GM18502 (cell line): ENCODE data around the gene SBK1.
A peak's percentile ranks its signal among the peaks of the same experiment; 100 is the strongest.
"Not testable (repeated sequence)": the region's sequence is repeated elsewhere in the genome, so short reads cannot be mapped to it uniquely, and the experiment has no call there.

Source experiments
- ATAC-seq: cut with Tn5 transposase; IDR thresholded peaks from one replicate; pipeline ENCODE4 v1.9.1; 2021; ENCODE audit warnings: mild to moderate bottlenecking; ENCODE audit not compliant: unreplicated experiment, poor library complexity

Gene SBK1

DNA sequence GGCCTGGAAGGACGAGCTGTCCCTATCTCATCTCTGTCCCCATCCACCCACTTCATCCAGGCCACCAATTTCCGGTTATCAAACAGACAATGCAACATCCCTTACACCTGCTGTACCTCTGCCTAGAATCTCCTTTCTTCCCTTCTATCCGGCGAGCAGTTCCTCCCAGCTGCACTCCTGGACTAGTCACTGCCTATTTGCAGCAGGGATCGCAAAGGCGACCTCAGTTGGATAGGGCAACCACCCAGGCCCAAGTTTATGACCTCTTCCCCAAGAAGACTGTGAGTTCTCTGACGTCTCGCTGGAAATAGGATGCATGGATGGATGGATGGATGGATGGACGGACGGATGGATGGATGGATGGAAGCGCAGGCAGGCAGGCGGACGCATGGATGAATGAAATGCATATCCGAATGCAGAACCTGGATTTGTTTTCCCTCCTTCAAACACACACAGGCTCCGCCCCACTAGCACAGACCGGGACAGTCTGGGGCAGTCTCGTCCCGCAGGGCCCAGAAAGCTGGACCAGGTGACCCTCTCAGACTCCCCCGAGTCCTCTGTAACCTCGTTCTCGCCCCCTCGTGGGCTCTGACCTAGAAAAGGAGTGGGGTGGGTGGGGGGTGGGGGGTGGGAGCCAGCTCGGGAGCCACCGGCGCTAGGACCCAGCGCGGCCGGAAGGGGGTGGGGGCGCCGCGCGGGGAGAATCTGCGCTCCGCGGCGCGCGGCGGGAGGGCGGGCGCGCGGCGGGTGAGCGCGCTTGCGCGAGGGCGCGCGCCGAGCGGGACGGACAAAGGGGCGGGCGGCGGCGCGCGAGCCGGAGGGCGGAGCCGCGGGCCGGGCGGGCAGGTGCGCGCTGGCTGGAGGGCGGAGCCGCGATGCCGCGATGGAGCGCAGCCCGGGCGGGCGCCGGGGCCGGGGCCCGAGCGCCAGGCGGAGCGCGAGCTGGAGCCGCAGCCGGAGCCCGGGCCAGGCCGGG is at the start of gene SBK1:
SBK1 (plus strand) TSS at position 875 of the 976 bp plus-strand sequence. CDS start 24,867 bp downstream, outside the sequence.
- ATAC-seq, result peak; percentile 88

DNA sequence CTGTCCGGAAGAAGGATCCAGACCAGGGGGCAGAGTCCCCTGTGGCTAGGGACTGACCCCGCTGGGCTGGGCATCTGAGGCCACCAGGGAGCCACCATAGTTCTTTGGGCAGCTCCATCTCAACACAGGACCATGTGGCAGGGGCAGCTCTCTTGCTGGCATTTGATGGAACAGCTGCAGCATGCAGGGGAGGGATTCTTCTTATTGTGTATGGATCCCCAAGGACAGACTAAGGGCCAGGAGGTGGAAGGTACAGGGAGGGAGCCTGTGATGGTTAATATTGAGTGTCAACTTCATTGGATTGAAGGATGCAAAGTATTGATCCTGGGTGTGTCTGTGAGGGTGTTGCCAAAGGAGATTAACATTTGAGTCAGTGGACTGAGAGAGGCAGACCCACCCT is 42.8 kb upstream of the SBK1 start:
- not testable (repeated sequence) for ATAC-seq

DNA sequence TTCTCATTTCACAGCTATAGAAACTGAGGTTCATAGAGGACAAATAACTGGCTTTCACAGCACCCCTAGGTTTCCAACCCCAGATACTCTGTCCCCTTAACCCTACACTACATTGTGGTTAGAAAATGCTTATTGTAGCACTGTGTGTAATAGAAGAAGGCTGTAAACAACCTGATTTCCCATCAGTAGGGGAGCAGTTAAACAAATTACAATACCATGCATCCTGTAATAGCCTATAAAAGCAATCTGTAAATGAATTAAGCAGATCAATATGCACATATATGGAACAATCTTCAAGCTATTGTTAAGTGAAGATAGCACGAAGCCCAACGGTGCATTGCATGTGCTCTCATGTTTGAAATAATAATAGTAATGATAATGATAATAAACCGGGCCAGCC is 41.3 kb upstream of the SBK1 start:
- no peak for ATAC-seq

DNA sequence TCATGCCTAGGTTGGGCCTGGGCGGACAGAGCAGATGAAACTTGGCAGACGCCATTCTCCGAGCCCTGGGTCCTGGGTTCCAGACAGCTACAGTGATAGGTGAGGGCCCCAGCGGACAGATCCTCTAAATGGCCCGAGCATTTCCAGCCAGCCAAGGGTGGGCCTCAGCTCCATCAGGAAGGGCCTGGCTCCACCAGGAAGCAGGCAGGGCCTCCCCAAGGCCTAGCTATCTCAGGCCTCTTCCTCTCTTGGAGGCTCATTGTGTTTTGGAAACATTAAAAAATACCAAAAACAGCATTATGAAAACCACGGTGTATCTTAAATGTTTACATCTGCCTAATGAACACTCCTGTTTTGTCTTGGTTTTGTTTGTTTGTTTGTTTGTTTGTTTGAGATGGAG is 38.2 kb upstream of the SBK1 start:
- ATAC-seq, result no peak

DNA sequence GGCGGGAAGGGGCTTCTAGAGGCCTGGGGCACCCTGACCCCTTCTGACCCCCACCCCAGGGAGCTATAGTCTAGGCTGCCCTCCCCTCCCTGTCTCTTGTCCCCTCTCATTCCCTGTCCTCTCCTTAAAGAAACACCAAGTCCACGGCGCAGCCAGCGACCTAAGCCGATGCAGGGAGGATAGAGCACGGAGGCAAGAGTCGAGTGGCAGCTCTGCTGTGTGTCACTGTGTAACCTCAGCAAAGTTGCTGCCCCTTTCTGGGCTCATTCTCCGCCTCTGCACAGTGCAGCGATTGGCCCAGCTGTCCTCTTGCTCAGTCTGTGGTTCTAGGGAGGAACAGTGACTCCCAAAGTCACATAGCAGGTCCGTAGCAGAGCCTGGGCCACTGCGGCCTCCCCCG is 36.5 kb upstream of the SBK1 start:
- ATAC-seq, result no peak

DNA sequence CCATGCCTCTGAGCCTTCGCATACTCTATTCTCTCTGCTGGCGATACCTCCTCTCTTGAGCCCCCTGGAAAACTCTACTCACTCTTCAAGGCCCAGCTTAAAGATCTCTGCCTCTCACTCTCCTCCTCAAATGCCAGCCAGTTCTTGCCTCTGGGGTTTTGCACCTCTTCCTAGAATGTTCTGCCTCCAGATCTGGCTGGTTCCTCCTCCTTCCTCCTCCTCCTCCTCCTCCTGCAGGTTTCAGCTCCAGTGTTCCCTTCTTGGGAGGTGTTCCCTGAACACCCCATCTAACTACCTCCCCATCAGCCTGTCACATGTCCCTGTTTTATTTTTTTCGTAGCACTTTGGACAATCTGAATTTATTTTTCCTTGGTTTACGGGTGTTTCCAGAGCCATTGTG is 35.1 kb upstream of the SBK1 start:
- no peak for ATAC-seq

DNA sequence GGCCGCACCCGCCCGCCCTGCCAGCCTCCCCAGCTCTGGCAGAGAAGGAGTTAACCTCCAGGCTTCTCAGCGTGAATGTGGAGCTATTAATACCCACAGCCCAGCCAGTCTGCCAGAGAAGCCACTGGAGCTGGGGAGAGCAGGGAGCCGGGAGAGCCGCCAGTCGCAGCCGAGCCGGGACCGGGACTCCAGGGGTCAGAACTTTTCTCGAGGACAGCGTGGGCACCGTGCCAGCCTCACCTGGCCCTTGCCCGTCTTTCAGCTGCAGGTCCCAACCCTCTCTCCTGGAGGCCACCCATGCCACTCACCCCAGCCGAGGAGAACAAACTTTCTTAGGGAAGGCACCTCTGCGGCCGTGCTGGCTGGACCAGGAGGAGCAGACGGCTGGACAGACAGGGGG is 33.8 kb upstream of the SBK1 start:
- ATAC-seq, result no peak

DNA sequence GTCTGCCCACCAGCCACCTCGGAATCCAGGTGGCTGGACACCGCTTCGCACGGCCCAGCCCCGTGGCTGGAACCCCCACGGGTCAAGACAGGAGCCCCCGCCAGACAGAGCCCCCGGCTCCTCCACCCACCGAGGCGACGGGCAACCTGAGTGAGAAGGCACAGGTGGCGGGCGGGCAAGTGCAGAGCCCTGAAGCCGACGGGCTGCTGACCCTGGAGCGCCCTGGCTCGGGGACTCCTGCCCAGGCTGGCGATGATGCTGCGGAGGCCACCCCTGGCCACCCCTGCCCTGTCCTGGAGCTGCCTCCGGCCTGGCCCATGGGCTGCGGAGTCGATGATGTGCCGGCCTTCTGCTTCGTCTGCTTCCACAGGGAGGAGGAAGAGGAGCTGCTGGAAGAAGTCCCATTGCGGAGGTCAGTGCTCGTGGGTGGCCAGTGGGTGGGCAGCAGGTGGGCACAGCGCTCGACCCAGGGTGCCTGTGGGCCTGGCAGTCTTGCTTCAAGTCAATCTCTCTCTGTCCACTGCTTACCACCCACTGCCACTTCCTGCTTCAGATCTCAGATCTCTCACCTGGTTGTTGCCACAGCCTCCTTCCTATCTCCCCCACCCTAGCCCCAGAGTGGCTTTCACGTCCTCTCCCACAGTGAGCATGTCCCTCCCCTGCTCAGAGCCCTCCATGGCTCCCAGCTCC is 33.1 kb upstream of the SBK1 start:
- no peak for ATAC-seq

DNA sequence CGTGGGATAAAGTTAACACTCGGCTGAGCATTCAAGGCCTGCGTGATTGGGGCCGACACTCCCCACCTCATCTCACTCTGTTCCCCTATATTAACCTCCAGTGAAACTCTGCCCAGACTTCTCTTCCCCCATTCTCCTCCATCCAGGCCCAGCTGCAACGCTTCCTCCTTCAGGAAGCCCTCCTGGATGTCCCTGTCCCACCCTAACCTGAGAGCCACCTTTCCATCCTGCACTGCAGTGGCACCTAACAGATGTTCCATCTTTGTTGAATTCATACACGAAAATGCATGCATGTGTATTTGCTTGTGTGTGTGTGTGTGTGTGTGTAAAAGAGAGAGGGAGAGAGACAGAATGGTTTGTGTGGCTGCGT is 32.6 kb upstream of the SBK1 start:
- ATAC-seq, result no peak

DNA sequence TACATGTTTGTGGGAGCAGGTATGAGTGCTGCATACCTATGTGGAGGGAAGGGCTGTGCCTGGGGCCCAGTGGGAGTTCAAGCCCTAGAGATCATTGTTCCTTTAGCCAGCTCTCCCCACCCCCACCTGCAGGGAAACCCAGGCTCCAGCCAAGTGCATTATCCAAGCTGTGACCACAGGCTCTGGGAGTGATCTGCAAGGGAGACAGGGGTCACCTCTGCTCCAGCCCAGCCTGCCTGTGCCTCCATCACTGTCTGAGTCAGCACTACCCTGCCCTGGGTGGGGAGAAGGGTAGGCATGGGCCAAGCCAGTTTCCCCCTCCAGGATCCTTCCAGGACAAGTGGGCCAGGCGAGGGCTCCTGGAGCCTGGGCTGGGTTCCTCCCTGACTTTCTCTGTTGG is 32.1 kb upstream of the SBK1 start:
- no peak for ATAC-seq

DNA sequence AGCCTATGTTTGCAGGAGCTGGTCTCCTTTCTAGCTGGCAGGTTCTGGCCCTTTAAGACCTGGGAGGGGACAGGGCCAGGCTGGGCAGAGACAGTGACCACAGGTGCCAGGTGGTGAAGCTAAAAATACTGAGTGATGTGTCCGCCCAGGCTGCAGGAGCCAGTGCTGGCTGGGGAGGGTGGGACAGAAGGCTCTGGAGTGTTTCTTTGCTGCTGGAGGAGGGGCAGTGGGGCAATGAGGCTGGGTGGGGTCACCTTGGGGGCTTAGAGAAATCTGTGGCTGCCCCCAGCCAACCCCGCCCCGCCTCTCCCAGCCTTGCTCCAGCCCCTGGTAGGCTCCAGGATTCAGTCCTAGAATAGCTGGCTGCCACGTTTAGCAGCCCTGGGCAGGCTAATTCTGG is 30.4 kb upstream of the SBK1 start:
- no peak for ATAC-seq

DNA sequence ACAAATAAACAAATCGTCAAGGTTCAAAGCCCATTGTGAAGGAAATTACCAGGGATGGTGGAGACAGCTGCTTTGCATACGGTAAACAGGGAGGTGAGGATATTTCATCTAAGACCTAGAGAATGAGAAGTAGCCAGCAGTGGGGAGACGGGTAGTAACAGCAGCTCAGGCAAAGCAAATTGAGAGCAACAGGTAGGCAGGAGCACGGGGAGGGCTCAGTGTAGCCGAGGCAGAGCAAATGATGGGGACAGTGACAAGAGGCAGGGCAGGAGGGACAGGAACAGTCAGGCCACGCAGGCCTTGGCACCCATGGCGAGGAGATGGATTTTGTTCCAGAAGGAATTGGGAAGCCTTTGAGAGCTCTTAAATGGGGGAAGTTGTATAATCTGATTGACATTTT is 29.0 kb upstream of the SBK1 start:
- ATAC-seq, result no peak

DNA sequence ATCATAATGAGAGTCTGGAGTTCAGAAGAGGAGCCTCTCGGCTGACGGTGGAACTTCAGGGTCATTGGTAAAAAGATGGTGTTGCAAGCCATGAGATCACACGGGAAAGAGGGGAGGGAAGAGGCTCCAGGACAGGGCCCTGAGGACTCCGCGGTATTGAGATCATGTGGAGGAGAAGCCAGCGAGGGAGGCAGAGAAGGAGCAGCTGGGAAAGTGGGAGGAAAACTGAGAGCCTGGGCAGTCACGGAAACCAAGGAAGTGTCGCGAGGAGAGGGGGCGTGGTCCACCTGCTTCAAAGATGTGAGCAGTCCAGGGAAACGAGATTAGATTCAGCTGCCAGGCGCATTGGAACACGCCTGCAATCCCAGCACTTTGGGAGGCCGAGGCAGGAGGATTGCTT is 27.7 kb upstream of the SBK1 start:
- no peak for ATAC-seq

DNA sequence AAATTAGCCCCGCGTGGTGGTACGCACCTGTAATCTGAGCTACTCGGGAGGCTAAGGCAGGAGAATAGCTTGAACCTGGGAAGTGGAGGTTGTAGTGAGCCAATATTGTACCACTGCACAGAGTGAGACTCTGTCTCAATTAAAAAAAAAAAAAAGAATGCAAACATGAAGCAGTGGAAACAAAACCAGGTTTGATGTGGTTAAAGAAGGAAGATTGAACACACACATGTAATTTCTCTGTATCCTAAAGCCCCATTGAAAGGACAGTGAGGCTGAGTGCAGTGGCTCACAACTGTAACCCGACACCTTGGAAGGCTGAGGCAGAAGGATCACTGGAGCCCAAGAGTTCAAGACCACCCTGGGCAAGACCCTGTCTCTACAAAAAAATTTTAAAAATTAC is 26.5 kb upstream of the SBK1 start:
- no peak for ATAC-seq

DNA sequence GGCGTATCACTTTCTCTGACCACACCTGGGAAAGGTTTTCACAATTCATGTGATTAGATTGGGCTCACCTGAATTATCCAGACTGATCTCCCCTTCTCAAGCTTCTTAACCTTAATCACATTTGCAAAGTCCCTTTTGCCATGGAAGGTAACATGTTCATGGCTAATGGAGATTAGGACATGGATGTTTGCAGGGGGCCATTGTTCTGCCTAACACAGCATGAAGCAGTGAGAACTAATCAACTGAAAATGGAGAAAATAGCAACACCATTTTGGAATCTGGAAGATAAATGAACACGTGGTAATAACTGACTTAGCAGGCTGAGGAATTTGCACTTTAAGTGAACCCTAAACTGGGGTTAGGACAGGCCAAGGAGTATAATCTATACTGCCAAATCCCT is 25.0 kb upstream of the SBK1 start:
- ATAC-seq, result no peak

DNA sequence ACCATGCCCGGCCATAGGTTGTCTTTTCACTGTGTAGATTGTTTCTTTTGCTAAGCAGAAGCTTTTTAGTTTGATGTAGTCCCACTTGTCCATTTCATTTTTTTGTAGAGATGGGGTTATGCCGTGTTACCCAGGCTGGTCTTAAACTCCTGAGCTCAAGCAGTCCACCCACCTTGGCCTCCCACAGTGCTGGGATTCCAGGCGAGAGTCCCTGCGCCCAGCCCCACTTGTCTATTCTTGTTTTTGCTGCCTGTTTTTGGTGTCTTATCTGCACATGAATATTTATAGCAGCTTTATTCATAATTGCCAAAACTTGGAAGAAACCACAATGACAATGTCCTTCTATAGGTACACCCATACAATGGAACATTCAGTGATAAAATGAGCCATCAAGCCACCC is 18.8 kb upstream of the SBK1 start:
- ATAC-seq, result no peak

DNA sequence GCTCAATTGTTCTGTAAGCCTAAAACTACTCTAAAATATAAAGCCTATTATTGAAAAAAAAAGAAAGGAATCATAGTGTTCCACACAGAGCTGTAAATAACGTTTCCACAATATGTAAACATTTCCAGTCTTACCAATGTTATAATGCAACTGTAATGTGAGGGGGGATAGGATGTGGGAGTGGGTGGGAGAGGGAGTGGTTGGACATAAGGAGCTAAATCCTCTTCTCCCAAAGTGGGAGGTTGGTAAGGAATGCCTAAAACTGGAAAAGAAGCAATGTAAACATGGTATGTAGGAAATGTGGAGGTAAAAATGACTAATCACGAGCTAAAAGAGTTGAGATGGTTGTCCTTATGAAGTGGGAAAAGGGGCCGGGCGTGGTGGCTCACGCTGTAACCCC is 17.6 kb upstream of the SBK1 start:
- ATAC-seq, result no peak

DNA sequence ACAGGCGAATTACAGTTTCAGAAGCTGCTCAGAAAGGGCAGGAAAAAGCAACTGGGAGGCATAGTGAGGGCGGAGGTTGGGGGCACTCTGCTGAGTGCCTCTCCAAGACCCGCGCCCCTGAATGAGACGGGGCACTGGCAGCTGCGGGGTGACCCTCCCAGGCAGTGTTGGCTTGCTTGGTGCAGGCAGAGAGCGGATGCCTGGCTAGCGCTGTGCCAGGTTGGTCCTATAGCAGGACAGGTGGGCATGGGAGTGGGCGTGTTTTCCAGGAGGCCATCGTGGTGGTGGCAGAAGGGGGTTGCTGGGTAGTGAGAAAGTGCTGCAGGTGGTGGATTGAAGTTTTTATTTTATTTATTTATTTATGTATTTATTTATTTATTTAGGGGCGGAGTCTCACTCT is 16.0 kb upstream of the SBK1 start:
- no peak for ATAC-seq

DNA sequence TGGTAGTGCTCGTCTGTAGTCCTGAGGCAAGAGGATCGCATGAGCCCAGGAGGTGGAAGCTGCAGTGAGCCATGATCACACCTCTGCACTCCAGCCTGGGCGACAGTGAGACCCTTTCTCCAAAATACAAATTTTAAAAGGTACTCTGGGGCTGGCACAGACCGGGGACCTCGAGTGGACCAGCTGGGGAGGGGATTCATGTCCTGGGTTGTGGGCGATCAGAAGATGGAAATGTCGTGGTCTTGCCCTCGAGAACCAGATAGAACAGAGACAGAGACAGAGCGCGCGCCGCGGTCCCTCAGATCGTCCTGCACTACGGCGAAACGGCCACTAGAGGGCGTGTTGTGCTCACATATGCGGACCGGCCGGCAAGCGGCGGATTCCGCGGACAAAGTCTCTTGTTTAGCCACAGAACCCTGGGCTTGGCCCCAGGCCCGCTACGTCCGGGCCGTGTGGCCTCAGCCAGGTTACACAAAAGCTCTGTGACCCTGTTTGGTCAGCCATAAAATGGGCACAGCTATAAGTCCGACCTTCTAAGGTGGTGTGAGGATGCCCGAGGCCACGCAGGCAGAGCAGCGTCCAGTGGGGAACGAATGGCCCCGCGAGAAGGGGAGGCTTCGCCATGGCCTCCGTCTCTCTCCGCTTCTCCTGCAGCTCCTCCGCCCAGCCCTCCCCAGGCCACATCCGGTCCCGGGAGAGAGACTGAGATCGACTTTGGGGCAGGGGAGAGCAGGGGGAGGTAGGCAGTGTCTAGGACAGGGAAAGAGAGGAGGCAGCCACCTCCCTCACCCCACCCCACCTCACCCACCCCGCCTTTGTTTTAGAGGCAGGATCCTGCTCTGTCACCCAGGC is 14.6 kb upstream of the SBK1 start:
- ATAC-seq, result no peak

DNA sequence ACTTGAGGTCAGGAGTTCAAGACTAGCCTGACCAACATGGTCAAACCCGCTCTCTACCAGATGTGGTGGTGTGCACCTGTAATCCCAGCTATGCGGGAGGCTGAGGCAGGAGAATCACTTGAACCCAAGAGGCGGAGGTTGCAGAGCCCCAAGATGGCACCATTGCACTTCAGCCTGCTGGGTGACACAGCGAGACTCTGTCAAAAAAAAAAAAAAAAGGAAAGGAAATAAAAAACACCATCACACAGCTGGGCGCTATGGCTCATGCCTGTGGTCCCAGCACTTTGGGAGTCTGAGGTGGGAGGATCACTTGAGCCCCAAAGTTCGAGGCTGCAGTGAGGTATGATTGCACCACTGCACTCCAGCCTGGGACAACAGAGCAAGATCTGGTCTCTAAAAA is 13.3 kb upstream of the SBK1 start:
- no peak for ATAC-seq
